Naive B cell (primary cell): Measurements from ENCODE around the gene NPAS3. TPM values are rescaled to one million over a fixed set of nuclear protein-coding genes. Genes with fewer than 3 reads are reported as not detected.
"Not testable (repeated sequence)": the region's sequence is repeated elsewhere in the genome, so short reads cannot be mapped to it uniquely, and the experiment has no call there.

Source experiments
- ATAC-seq, 2 donors: fragments of 150-1000 bp; cut with Tn5 transposase; 2 replicates each; pipeline ENCODE4 v1.10.0; 2021; ENCODE audit warnings: low read depth in 2 of 2, mild to moderate bottlenecking in 2 of 2, moderate library complexity in 2 of 2
- DNase-seq: peaks from one replicate; pipeline ENCODE4 v3.0.0; 2022
- H3K27ac Mint-ChIP-seq, 6 donors: one replicate each; pipeline ENCODE4 v1.8.0; 2020 to 2022; ENCODE audit warnings: mild to moderate bottlenecking in 6 of 6, mixed read lengths in 6 of 6, moderate library complexity in 5 of 6, inconsistent platforms in 2 of 6
- H3K27me3 Mint-ChIP-seq, 3 donors: one replicate each; pipeline ENCODE4 v1.8.0; 2021 to 2022; ENCODE audit warnings: mixed read lengths in 3 of 3, mild to moderate bottlenecking in 1 of 3
- H3K36me3 Mint-ChIP-seq, 2 donors: one replicate each; pipeline ENCODE4 v1.8.0; 2020 to 2022; ENCODE audit warnings: mixed read lengths in 2 of 2, inconsistent platforms in 1 of 2, mild to moderate bottlenecking in 1 of 2
- H3K4me1 Mint-ChIP-seq, 3 donors: one replicate each; pipeline ENCODE4 v1.8.0; 2020 to 2022; ENCODE audit warnings: mixed read lengths in 3 of 3, inconsistent platforms in 1 of 3, mild to moderate bottlenecking in 1 of 3, moderate library complexity in 1 of 3
- H3K4me3 Mint-ChIP-seq, 8 donors: one replicate each; pipeline ENCODE4 v1.8.0; 2020 to 2022; ENCODE audit warnings: mild to moderate bottlenecking in 8 of 8, mixed read lengths in 8 of 8, moderate library complexity in 8 of 8, inconsistent platforms in 2 of 8
- H3K9me3 Mint-ChIP-seq, 7 donors: one replicate each; pipeline ENCODE4 v1.8.0; 2020 to 2022; ENCODE audit warnings: mixed read lengths in 7 of 7, mild to moderate bottlenecking in 5 of 7, inconsistent platforms in 2 of 7, moderate library complexity in 1 of 7
- polyA plus RNA-seq, 6 donors: library from polyadenylated mRNA; unstranded; fragments of 300-500 nt; fragmentation: Illumina TruSeq; gene quantifications; one replicate each; pipeline ENCODE4 v1.2.3, GENCODE V29; 2021; ENCODE audit warnings: low read depth in 6 of 6

Gene NPAS3
- polyA plus RNA-seq, 6 donors from 2014 or later = not detected

DNA sequence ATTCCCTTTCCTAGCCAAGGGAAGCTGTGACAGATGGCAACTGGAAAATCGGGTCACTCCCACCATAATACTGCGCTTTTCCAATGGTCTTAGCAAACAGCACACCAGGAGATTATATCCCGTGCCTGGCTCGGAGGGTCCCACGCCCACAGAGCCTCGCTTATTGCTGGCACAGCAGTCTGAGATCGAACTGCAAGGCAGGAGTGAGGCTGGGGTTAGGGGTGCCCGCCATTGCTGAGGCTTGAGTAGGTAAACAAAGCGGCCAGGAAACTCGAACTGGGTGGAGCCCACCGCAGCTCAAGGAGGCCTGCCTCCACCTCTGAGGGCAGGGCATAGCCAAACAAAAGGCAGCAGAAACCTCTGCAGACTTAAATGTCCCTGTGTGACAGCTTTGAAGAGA, 149.6 kb downstream of the NPAS3 start:
- H3K4me1 Mint-ChIP-seq, ATAC-seq, H3K27ac Mint-ChIP-seq, H3K4me3 Mint-ChIP-seq, H3K27me3 Mint-ChIP-seq, DNase-seq, H3K36me3 Mint-ChIP-seq: not testable (repeated sequence)
- H3K9me3 Mint-ChIP-seq = peaks cover 8 to 23% (median 13%) of the 10 kb centered on the region in 7 donors

DNA sequence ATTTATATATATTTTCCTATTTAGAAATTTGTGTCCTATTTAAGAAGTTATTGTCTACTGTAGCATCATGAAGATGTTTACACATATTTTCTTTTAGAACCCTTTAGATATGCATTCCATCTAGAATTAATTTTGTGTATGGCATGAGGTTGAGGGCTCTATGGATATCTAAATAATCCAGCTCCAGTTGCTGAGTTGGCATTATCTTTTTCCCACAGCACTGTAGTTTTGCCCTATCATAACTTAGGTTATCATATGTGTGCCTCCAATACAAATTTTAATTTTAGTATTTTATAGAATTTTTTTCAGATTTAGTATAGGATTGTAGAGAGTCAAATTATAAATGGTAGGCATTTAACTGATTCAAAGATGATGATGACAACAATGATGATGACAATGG, 159.3 kb downstream of the NPAS3 start:
- Mint-ChIP-seq H3K9me3 (peaks cover 0 to 24% (median 6%) of the 10 kb centered on the region in 7 donors), H3K4me3 (no peak overlapping the region), H3K4me1 (no peaks in the 10 kb centered on the region), H3K27me3 (no peaks in the 10 kb centered on the region), H3K27ac (no peak overlapping the region), H3K36me3 (no peaks in the 10 kb centered on the region)
- DNase-seq (no peak), ATAC-seq (no peak)

DNA sequence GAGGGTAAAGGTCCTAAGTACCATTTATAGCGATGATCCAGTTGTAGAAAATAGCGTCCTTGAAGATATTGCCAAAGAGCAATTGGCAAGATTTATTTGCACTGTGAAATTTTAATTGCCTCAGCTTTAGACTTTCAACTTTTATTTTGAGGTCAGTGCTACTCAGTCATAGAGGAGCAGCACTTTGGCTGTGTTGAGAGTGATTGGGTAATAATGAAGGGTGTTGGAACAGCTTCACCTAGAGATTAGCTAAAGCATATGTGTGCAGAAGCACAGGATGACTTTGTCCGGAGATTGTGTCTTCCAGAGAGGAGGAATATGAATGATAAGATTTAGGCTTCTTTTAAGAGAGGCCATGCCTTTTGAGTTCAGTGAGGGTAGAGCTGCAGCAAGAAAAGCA, 164.8 kb downstream of the NPAS3 start:
- no peak overlapping the region for H3K27ac Mint-ChIP-seq
- ATAC-seq = no peak
- no peaks in the 10 kb centered on the region for H3K36me3 Mint-ChIP-seq
- H3K4me1 Mint-ChIP-seq = no peaks in the 10 kb centered on the region
- H3K9me3 Mint-ChIP-seq = peaks cover 0 to 7% (median 0%) of the 10 kb centered on the region in 7 donors
- H3K27me3 Mint-ChIP-seq = no peaks in the 10 kb centered on the region
- H3K4me3 Mint-ChIP-seq = no peak overlapping the region
- DNase-seq = no peak

DNA sequence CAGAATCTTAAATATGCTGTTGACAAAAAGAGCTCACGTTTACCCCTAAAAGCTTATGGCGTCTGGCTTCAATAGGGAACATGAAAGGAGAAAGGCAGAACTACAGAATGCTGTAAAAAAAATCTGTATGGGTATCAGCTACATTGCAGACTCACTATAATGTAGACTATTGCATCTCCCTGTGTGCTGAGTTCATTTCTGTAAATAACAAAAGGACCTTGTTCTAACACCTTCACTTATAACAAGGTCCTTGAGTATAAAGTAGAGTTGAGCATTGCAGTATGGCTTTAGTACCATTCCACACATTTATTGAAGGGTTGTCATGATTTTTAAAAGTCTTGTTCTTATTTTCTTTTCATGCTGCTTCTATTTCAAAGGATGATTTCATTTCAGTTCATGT, 165.3 kb downstream of the NPAS3 start:
- no peaks in the 10 kb centered on the region for H3K36me3 Mint-ChIP-seq
- H3K4me1 Mint-ChIP-seq = no peaks in the 10 kb centered on the region
- H3K27me3 Mint-ChIP-seq = no peaks in the 10 kb centered on the region
- no peak overlapping the region for H3K4me3 Mint-ChIP-seq
- peaks cover 0 to 7% (median 0%) of the 10 kb centered on the region in 7 donors for H3K9me3 Mint-ChIP-seq
- H3K27ac Mint-ChIP-seq = no peak overlapping the region
- ATAC-seq (no peak), DNase-seq (no peak)

DNA sequence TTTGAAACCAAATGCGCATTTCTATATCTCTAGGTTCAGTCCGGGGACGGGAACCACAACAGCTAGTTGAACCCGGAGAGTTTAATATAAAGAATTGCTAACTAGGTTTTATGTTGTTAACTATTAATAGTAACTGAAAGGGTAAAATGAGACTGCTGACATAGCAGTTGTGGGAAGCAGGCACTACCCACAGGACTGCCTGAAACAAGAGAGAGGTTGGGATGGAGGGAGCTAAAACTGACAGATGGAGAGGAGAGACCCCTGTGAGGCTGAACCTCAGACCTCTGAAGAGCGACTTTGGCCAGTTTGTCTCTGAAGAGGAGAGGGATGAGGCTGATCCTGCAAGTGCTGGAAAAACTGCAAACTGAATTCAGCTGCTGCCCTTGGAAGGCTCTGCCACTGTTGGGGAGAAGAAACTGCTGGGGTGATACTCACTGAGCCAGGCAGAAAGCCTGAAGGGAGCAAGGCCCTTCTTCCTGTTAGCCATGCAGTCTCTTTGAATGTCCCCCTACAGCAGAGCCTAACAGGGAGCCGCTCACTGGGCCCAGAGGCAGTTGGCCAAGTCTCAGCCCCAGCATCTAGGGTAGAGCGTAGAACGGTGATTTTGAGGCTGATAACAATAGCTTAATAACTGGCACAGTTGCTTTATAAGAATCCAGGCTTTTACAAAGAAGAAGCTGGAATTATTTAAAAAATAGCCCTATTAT, 172.2 kb downstream of the NPAS3 start:
- no peak for DNase-seq
- ATAC-seq = no peak
- H3K27me3 Mint-ChIP-seq = no peaks in the 10 kb centered on the region
- H3K36me3 Mint-ChIP-seq = no peaks in the 10 kb centered on the region
- peaks cover 0 to 12% (median 3%) of the 10 kb centered on the region in 7 donors for H3K9me3 Mint-ChIP-seq
- H3K4me3 Mint-ChIP-seq = no peak overlapping the region
- H3K4me1 Mint-ChIP-seq = no peaks in the 10 kb centered on the region
- no peak overlapping the region for H3K27ac Mint-ChIP-seq

DNA sequence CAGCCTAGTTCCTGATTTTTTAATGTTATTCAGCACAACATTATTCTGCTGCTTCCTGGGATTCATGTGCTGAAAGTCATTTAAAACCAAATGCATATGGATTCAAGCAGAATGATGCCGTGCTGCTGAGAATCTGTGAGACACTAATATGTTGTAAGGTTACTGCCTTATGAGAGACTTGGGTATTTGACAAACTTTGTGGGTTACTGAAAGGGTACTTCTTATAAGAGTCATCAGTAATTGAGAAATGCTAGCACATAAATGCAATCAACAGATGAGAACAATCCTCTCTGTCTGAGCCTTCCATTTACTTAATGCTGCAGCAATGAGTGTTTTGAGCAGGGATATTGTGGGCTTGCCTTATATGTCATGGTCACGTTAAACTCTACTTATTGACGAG, 175.7 kb downstream of the NPAS3 start:
- Mint-ChIP-seq H3K27ac (no peak overlapping the region), H3K9me3 (peaks cover 0 to 12% (median 3%) of the 10 kb centered on the region in 7 donors), H3K27me3 (no peaks in the 10 kb centered on the region), H3K36me3 (no peaks in the 10 kb centered on the region), H3K4me3 (no peak overlapping the region), H3K4me1 (no peaks in the 10 kb centered on the region)
- no peak for ATAC-seq
- DNase-seq = no peak

GRCh38 chr14:33118668-33119067, 180.0 kb downstream of the NPAS3 start:
- no peak overlapping the region for H3K4me3 Mint-ChIP-seq
- peaks cover 0 to 13% (median 0%) of the 10 kb centered on the region in 7 donors for H3K9me3 Mint-ChIP-seq

GRCh38 chr14:33120341-33120740, 181.7 kb downstream of the NPAS3 start:
- ATAC-seq (no peak), DNase-seq (no peak)
- no peaks in the 10 kb centered on the region for H3K27me3 Mint-ChIP-seq
- no peaks in the 10 kb centered on the region for H3K4me1 Mint-ChIP-seq
- no peak overlapping the region for H3K27ac Mint-ChIP-seq
- H3K36me3 Mint-ChIP-seq = no peaks in the 10 kb centered on the region
- no peak overlapping the region for H3K4me3 Mint-ChIP-seq
- peaks cover 0 to 5% (median 0%) of the 10 kb centered on the region in 7 donors for H3K9me3 Mint-ChIP-seq

More at GRCh38 chr14:33118668-33119067, 180.0 kb downstream of the NPAS3 start:
- Mint-ChIP-seq H3K27me3 (no peaks in the 10 kb centered on the region), H3K36me3 (no peaks in the 10 kb centered on the region), H3K27ac (no peak overlapping the region), H3K4me1 (no peaks in the 10 kb centered on the region)
- DNase-seq (no peak), ATAC-seq (no peak)

DNA sequence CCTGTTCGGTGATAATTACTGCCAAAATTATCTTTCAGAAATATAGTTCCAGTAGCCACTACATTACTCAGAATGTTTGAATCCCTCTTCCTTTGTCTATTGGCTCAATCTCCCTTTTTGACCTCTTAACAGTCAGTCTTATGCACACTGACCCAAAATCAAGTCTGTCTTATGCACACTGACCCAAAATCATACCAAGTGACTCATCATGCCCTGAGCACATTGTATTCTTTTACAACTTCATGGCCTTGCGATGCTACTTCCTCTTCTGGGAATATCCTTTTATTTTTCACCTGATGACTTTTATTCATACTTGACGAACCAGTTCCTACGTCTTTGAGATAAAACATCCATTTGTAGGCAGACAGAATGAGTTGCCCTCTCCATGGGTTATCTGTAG, 182.3 kb downstream of the NPAS3 start:
- Mint-ChIP-seq H3K9me3 (peaks cover 0 to 5% (median 0%) of the 10 kb centered on the region in 7 donors), H3K36me3 (no peaks in the 10 kb centered on the region), H3K27ac (no peak overlapping the region), H3K27me3 (no peaks in the 10 kb centered on the region), H3K4me1 (no peaks in the 10 kb centered on the region), H3K4me3 (no peak overlapping the region)
- ATAC-seq = no peak
- no peak for DNase-seq

- no peak for ATAC-seq
- DNase-seq = no peak
- Mint-ChIP-seq H3K27ac (peak overlapping the region in 1 of 6 donors; percentile 39), H3K9me3 (peaks cover 0 to 5% (median 0%) of the 10 kb centered on the region in 7 donors), H3K4me3 (no peak overlapping the region), H3K36me3 (no peaks in the 10 kb centered on the region), H3K4me1 (no peaks in the 10 kb centered on the region), H3K27me3 (no peaks in the 10 kb centered on the region)
These were observed 184.6 kb downstream of the NPAS3 start for GRCh38 chr14:33123281-33123680.

DNA sequence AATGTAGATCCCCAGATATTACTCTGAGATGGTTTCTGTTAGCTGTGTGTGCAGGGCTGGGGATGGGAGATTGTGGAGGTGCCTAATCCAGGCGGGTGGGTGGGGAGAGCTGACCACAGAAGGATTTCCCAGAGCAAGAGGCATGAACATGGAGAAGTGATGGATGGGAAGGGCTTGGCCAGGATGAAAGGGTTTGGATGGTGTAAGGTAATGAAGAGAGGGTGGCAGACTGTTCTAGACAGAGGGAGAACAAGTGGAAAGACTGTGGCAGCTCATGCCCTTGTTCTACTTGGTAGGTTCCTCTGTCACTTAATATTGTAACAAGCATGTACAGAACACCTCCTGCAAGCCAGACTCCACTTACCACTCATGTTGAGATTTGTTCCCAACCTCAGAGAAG, 187.8 kb downstream of the NPAS3 start:
- Mint-ChIP-seq H3K27ac (no peak overlapping the region), H3K36me3 (no peaks in the 10 kb centered on the region), H3K4me3 (no peak overlapping the region), H3K27me3 (no peaks in the 10 kb centered on the region), H3K4me1 (no peaks in the 10 kb centered on the region), H3K9me3 (peaks cover 0 to 2% (median 0%) of the 10 kb centered on the region in 7 donors)
- DNase-seq (no peak), ATAC-seq (no peak)

DNA sequence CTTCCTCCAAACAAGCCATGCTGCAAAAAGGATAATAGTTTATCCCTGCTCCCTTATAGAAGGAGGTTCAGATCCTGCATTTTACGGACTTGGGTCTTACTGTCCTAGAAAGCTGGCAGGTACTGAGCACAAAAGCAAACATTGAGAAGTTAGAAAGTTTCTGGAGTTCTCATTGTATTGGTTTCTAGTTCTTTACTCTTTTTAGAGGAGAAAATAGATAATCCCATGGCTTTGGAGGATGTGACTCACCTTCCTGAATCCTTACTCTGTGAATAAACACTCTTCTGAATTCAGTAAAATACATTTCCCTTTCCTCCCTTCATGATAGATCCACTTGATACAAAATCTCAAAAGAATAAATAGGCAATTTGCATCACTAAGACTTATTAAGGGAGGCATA, 188.9 kb downstream of the NPAS3 start:
- Mint-ChIP-seq H3K36me3 (no peaks in the 10 kb centered on the region), H3K27me3 (no peaks in the 10 kb centered on the region), H3K4me3 (no peak overlapping the region), H3K27ac (no peak overlapping the region), H3K9me3 (peaks cover 0 to 11% (median 0%) of the 10 kb centered on the region in 7 donors), H3K4me1 (no peaks in the 10 kb centered on the region)
- ATAC-seq (no peak), DNase-seq (no peak)

- Mint-ChIP-seq H3K4me1 (no peaks in the 10 kb centered on the region), H3K4me3 (no peak overlapping the region), H3K9me3 (peaks cover 0 to 11% (median 0%) of the 10 kb centered on the region in 7 donors), H3K27ac (no peak overlapping the region), H3K36me3 (no peaks in the 10 kb centered on the region), H3K27me3 (no peaks in the 10 kb centered on the region)
- ATAC-seq (no peak), DNase-seq (no peak)
These were observed 193.1 kb downstream of the NPAS3 start for GRCh38 chr14:33131801-33132200.

DNA sequence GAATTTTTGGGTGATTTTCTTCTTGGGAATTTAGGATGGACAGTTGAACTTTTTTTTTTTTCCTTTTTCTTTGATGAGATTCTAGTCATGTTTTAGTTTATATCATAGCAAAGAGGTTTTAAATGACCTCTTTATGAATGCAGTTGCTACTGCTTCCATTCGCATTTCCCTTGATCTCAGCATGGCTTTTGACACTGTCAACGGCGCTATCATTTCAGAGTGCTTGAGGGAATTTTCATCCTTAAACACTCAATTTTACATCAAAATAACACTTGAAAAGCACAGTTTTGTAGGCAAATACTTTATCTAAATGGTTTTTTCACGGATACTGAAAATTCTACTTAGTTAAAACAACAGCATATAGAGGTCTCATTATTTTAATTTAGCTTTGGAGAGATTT, 195.5 kb downstream of the NPAS3 start:
- Mint-ChIP-seq H3K27me3 (no peaks in the 10 kb centered on the region), H3K4me1 (no peaks in the 10 kb centered on the region), H3K27ac (no peak overlapping the region), H3K9me3 (peaks cover 0 to 11% (median 0%) of the 10 kb centered on the region in 7 donors), H3K36me3 (no peaks in the 10 kb centered on the region), H3K4me3 (no peak overlapping the region)
- DNase-seq = no peak
- ATAC-seq = no peak
